ENCODE measurements around the gene ABCA1.

- TF ChIP-seq CTCF (IDR thresholded peaks at IDR 0.05) = no peak
- no peak for TF ChIP-seq POLR2A (IDR thresholded peaks at IDR 0.05)
Observed at GRCh38 chr9:104772714-104773510, 155.0 kb downstream of the ABCA1 start.
